ENCODE results near the gene PIP4K2C.

The PIP4K2C gene

DNA sequence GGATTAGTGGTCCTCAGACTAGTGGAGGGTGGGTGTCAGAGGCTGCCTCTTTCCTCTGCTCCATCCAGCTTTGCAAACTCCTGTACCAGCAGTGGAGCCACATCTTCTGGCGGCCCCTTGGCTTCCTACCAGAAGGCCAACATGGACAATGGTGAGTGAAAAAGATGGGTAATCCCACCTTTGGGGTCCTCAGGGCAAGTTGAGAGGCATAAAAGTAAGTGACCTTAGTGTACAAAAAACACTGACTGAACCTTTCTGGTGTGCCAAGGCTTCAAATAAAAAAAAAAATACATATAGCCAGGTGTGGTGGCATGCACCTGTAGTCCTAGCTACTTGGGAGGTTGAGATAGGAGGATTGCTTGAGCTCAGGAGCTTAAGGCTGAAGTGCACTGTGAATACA lies 9.2 kb upstream of the PIP4K2C start:
- H3K4me3 ChIP-seq (ENCODE audit: low read depth, low read length) = no peak overlapping the region
- TF ChIP-seq, protein P1, sequence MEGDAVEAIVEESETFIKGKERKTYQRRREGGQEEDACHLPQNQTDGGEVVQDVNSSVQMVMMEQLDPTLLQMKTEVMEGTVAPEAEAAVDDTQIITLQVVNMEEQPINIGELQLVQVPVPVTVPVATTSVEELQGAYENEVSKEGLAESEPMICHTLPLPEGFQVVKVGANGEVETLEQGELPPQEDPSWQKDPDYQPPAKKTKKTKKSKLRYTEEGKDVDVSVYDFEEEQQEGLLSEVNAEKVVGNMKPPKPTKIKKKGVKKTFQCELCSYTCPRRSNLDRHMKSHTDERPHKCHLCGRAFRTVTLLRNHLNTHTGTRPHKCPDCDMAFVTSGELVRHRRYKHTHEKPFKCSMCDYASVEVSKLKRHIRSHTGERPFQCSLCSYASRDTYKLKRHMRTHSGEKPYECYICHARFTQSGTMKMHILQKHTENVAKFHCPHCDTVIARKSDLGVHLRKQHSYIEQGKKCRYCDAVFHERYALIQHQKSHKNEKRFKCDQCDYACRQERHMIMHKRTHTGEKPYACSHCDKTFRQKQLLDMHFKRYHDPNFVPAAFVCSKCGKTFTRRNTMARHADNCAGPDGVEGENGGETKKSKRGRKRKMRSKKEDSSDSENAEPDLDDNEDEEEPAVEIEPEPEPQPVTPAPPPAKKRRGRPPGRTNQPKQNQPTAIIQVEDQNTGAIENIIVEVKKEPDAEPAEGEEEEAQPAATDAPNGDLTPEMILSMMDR (IDR thresholded peaks at IDR 0.05; ENCODE audit: low read depth, low read length) = no peak

DNA sequence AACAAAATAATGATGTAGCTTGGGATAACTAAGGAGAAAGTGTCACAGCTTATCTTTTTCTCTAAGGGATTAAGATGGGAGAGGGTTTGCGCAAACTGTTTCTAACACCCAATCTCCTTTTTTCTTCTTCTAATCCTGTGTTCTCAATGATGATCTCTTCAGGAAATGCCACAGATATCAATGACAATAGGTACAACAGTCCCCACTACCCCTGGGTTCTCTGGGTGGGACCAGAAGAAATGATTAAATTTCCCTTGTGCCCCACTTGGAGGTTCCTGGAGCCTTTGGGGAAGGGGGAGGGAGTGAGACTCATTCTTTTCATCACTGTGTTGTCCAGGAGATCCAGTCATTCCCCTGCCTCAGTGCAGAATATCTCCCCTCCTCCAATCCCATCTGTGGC lies 8.6 kb upstream of the PIP4K2C start:
- H3K4me3 ChIP-seq (ENCODE audit: low read depth, low read length) = no peak overlapping the region
- TF ChIP-seq, protein P1 (IDR thresholded peaks at IDR 0.05; ENCODE audit: low read depth, low read length) = no peak

DNA sequence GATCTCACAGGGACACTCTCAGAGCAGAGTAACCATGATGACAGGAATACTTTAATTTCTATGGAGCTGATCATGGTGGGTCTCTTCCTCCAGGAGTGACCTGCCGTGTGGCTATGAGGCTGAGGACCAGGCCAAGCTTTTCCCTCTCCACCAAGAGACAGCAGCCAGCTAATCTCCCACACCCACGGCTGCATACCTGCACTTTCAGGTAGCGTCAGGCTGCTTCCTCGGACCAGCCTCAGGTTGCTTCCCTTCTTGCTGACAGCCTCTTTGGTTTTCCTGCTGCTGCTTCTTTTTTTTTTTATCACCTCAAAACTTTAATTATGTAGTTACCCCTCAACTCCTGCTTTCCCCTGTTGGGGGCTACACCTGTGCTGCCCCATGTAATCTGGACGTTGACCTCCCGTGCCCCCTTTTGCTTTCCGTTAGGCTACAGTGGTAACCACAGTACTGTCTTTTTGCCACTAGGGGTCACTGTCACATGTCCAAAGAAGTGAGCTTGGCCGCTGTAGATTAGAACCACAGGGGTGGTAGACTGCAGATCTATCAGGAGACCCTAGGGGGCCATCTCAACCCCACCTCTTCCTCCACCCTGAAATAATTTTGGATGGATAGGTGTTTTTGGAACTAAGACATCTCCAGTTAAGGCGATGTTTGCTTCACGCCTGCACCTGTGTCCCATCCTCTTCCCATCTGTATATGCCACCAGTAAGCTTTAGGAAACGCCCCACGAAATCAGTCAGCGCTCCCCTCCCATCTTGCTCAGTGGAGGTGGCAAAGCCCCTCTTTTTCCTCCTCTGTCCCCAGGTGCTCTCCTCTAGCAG lies 7.8 kb upstream of the PIP4K2C start:
- no peak overlapping the region for H3K4me3 ChIP-seq (ENCODE audit: low read depth, low read length)
- TF ChIP-seq, protein P1 (IDR thresholded peaks at IDR 0.05; ENCODE audit: low read depth, low read length) = peak; percentile 88

DNA sequence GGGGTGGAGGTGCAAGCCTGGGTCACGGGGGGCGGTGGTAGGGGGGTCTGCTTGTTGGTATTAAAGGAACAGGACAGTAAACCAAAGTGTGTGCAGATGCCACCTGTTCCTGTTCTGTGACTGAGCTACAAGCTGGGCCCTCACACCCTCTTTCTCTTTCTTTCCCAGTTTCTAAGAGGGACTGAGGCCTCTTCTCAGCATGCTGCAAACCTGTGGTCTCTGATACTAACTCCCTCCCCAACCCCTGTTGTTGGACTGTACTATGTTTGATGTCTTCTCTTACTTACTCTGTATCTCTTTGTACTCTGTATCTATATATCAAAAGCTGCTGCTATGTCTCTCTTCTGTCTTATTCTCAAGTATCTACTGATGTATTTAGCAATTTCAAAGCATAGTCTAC lies 6.9 kb upstream of the PIP4K2C start:
- no peak overlapping the region for H3K4me3 ChIP-seq (ENCODE audit: low read depth, low read length)
- TF ChIP-seq, protein P1 (IDR thresholded peaks at IDR 0.05; ENCODE audit: low read depth, low read length) = no peak

DNA sequence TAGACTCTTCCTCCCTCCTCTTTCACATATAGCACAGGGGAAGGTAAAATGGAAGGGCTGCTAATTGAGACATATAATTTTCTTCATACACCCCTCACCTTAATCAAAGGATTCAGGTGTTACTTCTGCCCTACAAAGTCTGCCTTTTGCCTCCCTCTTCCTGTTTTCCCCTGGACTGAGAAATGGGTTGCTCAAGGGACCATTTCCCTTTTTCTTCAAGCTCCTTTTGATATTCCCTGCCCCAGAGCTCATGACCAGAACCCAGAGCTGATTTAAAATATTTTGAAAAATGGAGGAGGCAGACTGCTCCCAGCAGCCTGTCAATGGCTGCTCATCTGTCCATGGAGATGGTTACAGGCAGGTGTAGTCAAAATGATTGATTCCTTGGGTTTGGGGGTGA lies 6.3 kb upstream of the PIP4K2C start:
- no peak overlapping the region for H3K4me3 ChIP-seq (ENCODE audit: low read depth, low read length)
- TF ChIP-seq, protein P1 (IDR thresholded peaks at IDR 0.05; ENCODE audit: low read depth, low read length) = no peak

DNA sequence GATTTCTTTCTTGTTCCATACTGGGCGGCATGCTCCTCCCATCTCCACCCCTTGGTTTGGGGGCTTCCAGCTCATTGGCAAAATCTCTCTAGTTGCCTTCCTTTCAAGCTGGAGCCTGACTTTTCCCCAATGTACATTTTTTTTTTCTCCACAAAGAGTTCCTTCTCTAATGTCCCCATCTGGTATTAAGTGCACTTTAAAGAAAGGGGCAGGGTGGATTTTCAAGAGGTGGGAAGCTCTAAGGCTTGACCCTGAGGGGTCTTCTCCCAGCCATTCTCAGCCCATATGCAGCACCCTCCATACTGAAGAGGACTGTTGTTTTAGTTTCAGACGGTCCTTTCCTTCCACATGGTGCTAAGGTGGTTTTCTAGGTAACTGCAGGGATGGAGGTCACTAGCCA lies 5.8 kb upstream of the PIP4K2C start:
- TF ChIP-seq, protein P1 (IDR thresholded peaks at IDR 0.05; ENCODE audit: low read depth, low read length) = no peak
- no peak overlapping the region for H3K4me3 ChIP-seq (ENCODE audit: low read depth, low read length)

DNA sequence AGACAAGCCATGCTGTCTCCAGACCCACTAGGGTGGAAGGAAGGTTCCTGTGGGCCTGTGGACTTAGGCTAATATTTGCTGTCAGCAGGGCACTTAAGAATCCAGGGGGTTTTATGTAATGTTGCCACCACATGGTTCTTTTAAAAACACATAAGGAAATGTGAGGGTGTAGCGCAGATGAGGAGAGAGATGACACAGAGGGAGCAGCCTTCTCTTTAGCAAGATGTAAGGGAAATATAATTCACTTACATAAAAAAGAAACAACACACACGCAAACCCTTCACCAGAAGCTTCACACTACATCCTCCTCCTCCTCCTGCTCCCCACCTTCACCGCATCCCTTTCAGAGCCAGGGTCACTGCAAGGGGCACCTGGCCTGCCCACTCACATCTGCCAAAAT lies 4.9 kb upstream of the PIP4K2C start:
- H3K4me3 ChIP-seq (ENCODE audit: low read depth, low read length) = no peak overlapping the region
- TF ChIP-seq, protein P1 (IDR thresholded peaks at IDR 0.05; ENCODE audit: low read depth, low read length) = no peak
